ENCODE data around the gene ARHGEF7. TPM values are rescaled to one million over a fixed set of nuclear protein-coding genes. Genes with fewer than 3 reads are reported as not detected.

The ARHGEF7 gene
- total RNA-seq, 1 donor from 2014 or later: 63.2 TPM

GRCh38 chr13:111118898-111119607 is 3.9 kb downstream of the ARHGEF7 start:
- Histone ChIP-seq H3K27me3 (peaks cover 6% of the 10 kb centered on the region), H3K4me3 (no peak overlapping the region), H3K27ac (no peak overlapping the region), H3K9me3 (no peaks in the 10 kb centered on the region), H3K4me1 (peaks cover 27% of the 10 kb centered on the region), H3K36me3 (no peaks in the 10 kb centered on the region)
- intact Hi-C loops (cut with DNase I): no loop called here
- ATAC-seq (no peak), DNase-seq (no peak)
- no peak for TF ChIP-seq CTCF (IDR thresholded peaks at IDR 0.05)

- DNase-seq (no peak), ATAC-seq (no peak)
- H3K4me1 ChIP-seq: peaks cover 28% of the 10 kb centered on the region
- H3K9me3 ChIP-seq: no peaks in the 10 kb centered on the region
- intact Hi-C loops (cut with DNase I): no loop called here
- no peak for TF ChIP-seq CTCF (IDR thresholded peaks at IDR 0.05)
- no peaks in the 10 kb centered on the region for H3K36me3 ChIP-seq
- H3K27me3 ChIP-seq: peaks cover 5% of the 10 kb centered on the region
- H3K4me3 ChIP-seq: no peak overlapping the region
- no peak overlapping the region for H3K27ac ChIP-seq
These were observed 4.9 kb downstream of the ARHGEF7 start for GRCh38 chr13:111119966-111120365.

- DNase-seq: no peak
These were observed 5.3 kb downstream of the ARHGEF7 start for GRCh38 chr13:111120422-111120821.

GRCh38 chr13:111120913-111121312 is 5.8 kb downstream of the ARHGEF7 start:
- Histone ChIP-seq H3K36me3 (no peaks in the 10 kb centered on the region), H3K27me3 (peaks cover 3% of the 10 kb centered on the region), H3K4me1 (peaks cover 27% of the 10 kb centered on the region), H3K9me3 (no peaks in the 10 kb centered on the region), H3K27ac (no peak overlapping the region), H3K4me3 (no peak overlapping the region)
- DNase-seq (no peak), ATAC-seq (no peak)
- intact Hi-C loops (cut with DNase I): no loop called here
- no peak for TF ChIP-seq CTCF (IDR thresholded peaks at IDR 0.05)

More at GRCh38 chr13:111120422-111120821, 5.3 kb downstream of the ARHGEF7 start:
- no peak for ATAC-seq
- no peak for TF ChIP-seq CTCF (IDR thresholded peaks at IDR 0.05)
- no peak overlapping the region for H3K4me3 ChIP-seq
- H3K9me3 ChIP-seq: no peaks in the 10 kb centered on the region
- H3K27me3 ChIP-seq: peaks cover 5% of the 10 kb centered on the region
- peaks cover 28% of the 10 kb centered on the region for H3K4me1 ChIP-seq
- H3K27ac ChIP-seq: no peak overlapping the region
- intact Hi-C loops (cut with DNase I): no loop called here
- H3K36me3 ChIP-seq: no peaks in the 10 kb centered on the region

GRCh38 chr13:111121506-111121905 is 6.4 kb downstream of the ARHGEF7 start:
- no peaks in the 10 kb centered on the region for H3K36me3 ChIP-seq
- H3K9me3 ChIP-seq: no peaks in the 10 kb centered on the region
- no peak for ATAC-seq
- H3K4me1 ChIP-seq: peaks cover 24% of the 10 kb centered on the region
- no peak for TF ChIP-seq CTCF (IDR thresholded peaks at IDR 0.05)
- no peaks in the 10 kb centered on the region for H3K27me3 ChIP-seq
- intact Hi-C loops (cut with DNase I): no loop called here
- H3K27ac ChIP-seq: no peak overlapping the region
- no peak for DNase-seq
- no peak overlapping the region for H3K4me3 ChIP-seq
